NCI-H526 treated with DMSO at 0.1 percent for 48 hours (cell line): ENCODE measurements around the gene SLC8A2.
A peak's percentile ranks its signal among the peaks of the same experiment; 100 is the strongest.
"Not testable (repeated sequence)": the region's sequence is repeated elsewhere in the genome, so short reads cannot be mapped to it uniquely, and the experiment has no call there.

ENCODE experiments used
- DNase-seq: peaks from one replicate; lab custom pipeline; 2025; lab: John Stamatoyannopoulos, UW

The SLC8A2 gene

GRCh38 chr19:47487551-47488515 is 16.1 kb upstream of the SLC8A2 start:
- no peak for DNase-seq

- DNase-seq, result no peak
These were observed 15.2 kb upstream of the SLC8A2 start for GRCh38 chr19:47486900-47487299.

- DNase-seq, result not testable (repeated sequence)
These were observed 14.5 kb upstream of the SLC8A2 start for GRCh38 chr19:47486220-47486619.

- no peak for DNase-seq
These were observed 13.5 kb upstream of the SLC8A2 start for GRCh38 chr19:47485210-47485609.

- peak; percentile 70 for DNase-seq
These were observed 12.4 kb upstream of the SLC8A2 start, which contains the start of gene KPTN for GRCh38 chr19:47483800-47484690. Gene KPTN (minus strand): TSS chr19:47484219. CDS start chr19:47484160, 59 bp downstream.

- DNase-seq, result no peak
These were observed 11.5 kb upstream of the SLC8A2 start for GRCh38 chr19:47483200-47483599.

- no peak for DNase-seq
These were observed 9.9 kb upstream of the SLC8A2 start for GRCh38 chr19:47481460-47482052.

GRCh38 chr19:47480658-47481057 is 9.0 kb upstream of the SLC8A2 start:
- DNase-seq, result no peak

- no peak for DNase-seq
These were observed 8.2 kb upstream of the SLC8A2 start for GRCh38 chr19:47479701-47480503.

- no peak for DNase-seq
These were observed 4.8 kb upstream of the SLC8A2 start for GRCh38 chr19:47476438-47476972.

- DNase-seq, result no peak
These were observed 3.8 kb upstream of the SLC8A2 start for GRCh38 chr19:47475465-47475864.

- no peak for DNase-seq
These were observed 1.6 kb upstream of the SLC8A2 start for GRCh38 chr19:47473336-47473735.

- DNase-seq, result no peak
These were observed 336 bp downstream of the SLC8A2 start for GRCh38 chr19:47471381-47471732.

GRCh38 chr19:47470447-47471195 is 1.1 kb downstream of the SLC8A2 start:
- DNase-seq, result no peak

- no peak for DNase-seq
These were observed 2.0 kb downstream of the SLC8A2 start for GRCh38 chr19:47469719-47470118.

GRCh38 chr19:47469363-47469700 is 2.4 kb downstream of the SLC8A2 start:
- DNase-seq, result no peak

GRCh38 chr19:47467914-47468313 is 3.8 kb downstream of the SLC8A2 start:
- DNase-seq, result no peak

GRCh38 chr19:47465957-47466356 is 5.7 kb downstream of the SLC8A2 start:
- DNase-seq, result no peak

- DNase-seq, result peak; percentile 96
These were observed 6.8 kb downstream of the SLC8A2 start for GRCh38 chr19:47464675-47465419.

- no peak for DNase-seq
These were observed 9.8 kb downstream of the SLC8A2 start for GRCh38 chr19:47461876-47462275.
